GM12878 (cell line): ENCODE results near the gene LSP1. TPM values are rescaled to one million over a fixed set of nuclear protein-coding genes. Genes with fewer than 3 reads are reported as not detected.

Experiments
- ATAC-seq: fragments of 200-7000 bp; cut with Tn5 transposase; 3 replicates; pipeline ENCODE4 v1.9.1; 2020; ENCODE audit warnings: mild to moderate bottlenecking, moderate library complexity
- BruUV-seq: library from RNA; stranded (reverse); fragments of 400-500 nt; replicated peaks from 2 replicates; lab custom pipeline; 2021; lab: Mats Ljungman, UMichigan
- CTCF ChIA-PET: fragments of 300-600 bp; sonication (Branson Sonifier 250); formaldehyde crosslinking; extraction: SDS; loops from one replicate; lab custom pipeline; 2021; ENCODE audit warnings: inconsistent platforms; lab: Yijun Ruan, JAX
- POLR2A ChIA-PET: fragments of 350-600 bp; formaldehyde crosslinking; extraction: SDS; loops from one replicate; lab custom pipeline; 2021; ENCODE audit warnings: inconsistent platforms; lab: Charles Lee
- RAD21 ChIA-PET: fragments of 300-600 bp; sonication (Branson Sonifier 250); formaldehyde crosslinking; loops from one replicate; lab custom pipeline; 2023; ENCODE audit warnings: antibody characterized with exemption; ENCODE audit not compliant: unreplicated experiment; lab: Charles Lee
- SMC1A ChIA-PET: fragments of 300-600 bp; sonication (Branson Sonifier 250); formaldehyde crosslinking; loops from one replicate; lab custom pipeline; 2023; ENCODE audit not compliant: unreplicated experiment, uncharacterized antibody; lab: Charles Lee
- DNase-seq: peaks from one replicate; pipeline ENCODE4 v3.0.0-alpha.2; 2011; ENCODE audit warnings: low read depth, low spot score
- FAIRE-seq: peaks from 3 replicates; lab custom pipeline; 2011; peaks lifted over from hg19 to GRCh38; lab: Jason Lieb, UNC
- H2AFZ ChIP-seq: 2 replicates; pipeline ENCODE4 v1.6.0; 2011; ENCODE audit warnings: low read depth, low read length, control low read depth; ENCODE audit not compliant: control insufficient read depth
- H3K27ac ChIP-seq: 2 replicates; pipeline ENCODE4 v1.5.1; 2011; ENCODE audit warnings: control low read depth; ENCODE audit not compliant: control insufficient read depth, insufficient read depth
- H3K27me3 ChIP-seq, 2 experiments: replicated peaks in 1 of 2; 2 replicates each; pipeline versions ENCODE4 v1.6.0 to v1.6.1; 2011; ENCODE audit warnings: low read length in 1 of 2; ENCODE audit not compliant: control insufficient read depth in 2 of 2, insufficient read depth in 2 of 2
- H3K36me3 ChIP-seq, 2 experiments: 2 replicates each; pipeline ENCODE4 v1.5.1; 2011; ENCODE audit warnings: low read length in 1 of 2; ENCODE audit not compliant: control insufficient read depth in 2 of 2, insufficient read depth in 2 of 2
- H3K4me1 ChIP-seq: 2 replicates; pipeline ENCODE4 v1.6.1; 2011; ENCODE audit warnings: mild to moderate bottlenecking, low read length, moderate library complexity, mixed read lengths; ENCODE audit not compliant: control insufficient read depth, insufficient read depth
- H3K4me2 ChIP-seq: 2 replicates; pipeline ENCODE4 v1.6.0; 2011; ENCODE audit warnings: control low read depth; ENCODE audit not compliant: control insufficient read depth, insufficient read depth
- H3K4me3 ChIP-seq: fragments of 200-600 bp; sonication (generic); 2 replicates; pipeline ENCODE4 v1.5.1; 2016
- H3K79me2 ChIP-seq: 2 replicates; pipeline ENCODE4 v1.6.0; 2011; ENCODE audit warnings: low read length; ENCODE audit not compliant: control insufficient read depth, insufficient read depth
- H3K9ac ChIP-seq: 2 replicates; pipeline ENCODE4 v1.8.0; 2011; ENCODE audit warnings: low read length, control low read depth, mixed read lengths; ENCODE audit not compliant: control insufficient read depth, insufficient read depth
- H3K9me3 ChIP-seq: replicated peaks from 3 replicates; pipeline ENCODE4 v1.5.1; 2011; ENCODE audit warnings: mild to moderate bottlenecking, low read length; ENCODE audit not compliant: control insufficient read depth, insufficient read depth
- H4K20me1 ChIP-seq: 2 replicates; pipeline ENCODE4 v1.6.0; 2011; ENCODE audit not compliant: control insufficient read depth, insufficient read depth
- CHD4 ChIP-seq: fragments of 200-600 bp; sonication (generic); IDR thresholded peaks from 2 replicates; pipeline ENCODE4 v1.6.1; 2016; ENCODE audit warnings: mild to moderate bottlenecking
- EP300 ChIP-seq, 2 experiments: fragments of 150-350 bp in 1 of 2; IDR thresholded peaks; 2 replicates each; pipeline ENCODE4 v1.6.1; 2011 to 2012; ENCODE audit warnings: low read depth in 2 of 2, low read length in 2 of 2, borderline replicate concordance in 1 of 2, improper control_type of control experiment in 1 of 2, inconsistent platforms in 1 of 2; ENCODE audit not compliant: control insufficient read depth in 1 of 2
- HSF1 ChIP-seq: fragments of 150-350 bp; IDR thresholded peaks from 2 replicates; pipeline ENCODE4 v1.6.1; 2014; ENCODE audit warnings: mild to moderate bottlenecking, low read depth, low read length
- MTA3 ChIP-seq: IDR thresholded peaks from 2 replicates; pipeline ENCODE4 v1.6.1; 2012; ENCODE audit warnings: low read length, inconsistent platforms, borderline replicate concordance
- POLR2AphosphoS5 ChIP-seq: IDR thresholded peaks from 2 replicates; pipeline ENCODE4 v1.6.1; 2011; ENCODE audit warnings: mild to moderate bottlenecking, low read length, inconsistent platforms
- SMARCA5 ChIP-seq: fragments of 450-650 bp; IDR thresholded peaks from 2 replicates; pipeline ENCODE4 v1.6.1; 2017; ENCODE audit warnings: mild to moderate bottlenecking
- WGBS: methylation state at CpG from one replicate; pipeline ENCODE4 v1.1.6; 2016; ENCODE audit warnings: low lambda C conversion rate; ENCODE audit not compliant: insufficient replicate concordance, insufficient coverage; ENCODE audit errors: missing lambda C conversion rate; 5-methylcytosine and 5-hydroxymethylcytosine counted together
- in situ Hi-C: fragments of 300-500 bp; cut with MboI; formaldehyde crosslinking; loops from 9 replicates; pipeline ENCODE4 v1.14.3; 2018; ENCODE audit warnings: mixed read lengths
- intact Hi-C: fragments of 100-400 bp; cut with micrococcal nuclease; formaldehyde crosslinking; loops from one replicate; pipeline ENCODE4 v1.14.2; 2022; ENCODE audit not compliant: unreplicated experiment
- polyA plus RNA-seq, 11 experiments: library from polyadenylated mRNA; depleted of rRNA in 4 of 11; unstranded in 6 of 11; stranded (reverse) in 5 of 11; fragments of >200 nt; fragmentation: Nextera tagmentation in 4 of 11; fragmentation: Illumina TruSeq in 1 of 11; extraction: Ambion mirVana in 4 of 11; extraction: Trizol in 1 of 11; gene quantifications; 1 replicate in 1 of 11; 2 replicates in 10 of 11; pipeline versions ENCODE4 v1.2.1 to v1.2.3, GENCODE V29; 2011 to 2016; ENCODE audit warnings: inconsistent platforms in 2 of 11, missing spikeins in 2 of 11, low read depth in 1 of 11
- total RNA-seq, 4 experiments: library from RNA; depleted of rRNA in 3 of 4; stranded (reverse); fragments of >200 nt in 3 of 4; fragmentation: Illumina TruSeq in 1 of 4; extraction: Trizol in 1 of 4; gene quantifications; 2 replicates each; pipeline versions ENCODE4 v1.2.1 to v1.2.3, GENCODE V29; 2013 to 2021

Gene LSP1
- total and polyA plus RNA-seq, 10 of the 15 experiments (the other 5 are each of a cell fraction or from before 2014, with no cell fraction given): 19.2 to 488 (median 369) TPM

DNA sequence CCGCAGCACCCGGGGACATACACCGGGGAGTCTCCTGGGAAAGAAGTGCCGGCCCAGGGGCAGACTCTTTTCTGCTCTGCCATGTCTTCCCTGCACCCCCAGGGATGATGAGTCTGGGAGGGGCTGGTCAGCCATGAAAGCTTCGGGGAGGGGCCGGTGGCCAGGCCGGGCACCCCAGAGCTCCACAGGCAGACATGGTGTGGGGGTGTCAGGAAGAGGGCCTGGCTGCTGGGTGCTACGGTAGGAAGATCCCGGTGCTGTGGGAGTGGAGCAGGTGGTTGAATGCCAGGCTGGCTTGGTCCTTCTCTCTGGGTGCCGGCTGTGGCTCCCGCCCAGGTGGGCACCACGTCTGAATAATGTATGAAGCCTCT lies 17.4 kb downstream of the LSP1 start:
- ATAC-seq (no peak), FAIRE-seq (no peak), DNase-seq (no peak)
- no peak overlapping the region for H3K4me3 ChIP-seq
- no peak overlapping the region for H2AFZ ChIP-seq
- no peaks in the 10 kb centered on the region for H3K9me3 ChIP-seq
- peaks cover 0 to 5% of the 10 kb centered on the region in 2 experiments; a peak in 3 of 4 replicates for H3K36me3 ChIP-seq
- CTCF ChIA-PET: interaction anchor here (0.7 to 1.8 kb wide), 2 partner anchors 12 to 32 kb away, joined by 3 to 5 read pairs; partner anchors contain the start of gene TNNI2
- RAD21 ChIA-PET: no interaction called here
- peaks cover 2% of the 10 kb centered on the region for H3K79me2 ChIP-seq
- no peaks in the 10 kb centered on the region; the same call in 1 of the 2 replicates for H4K20me1 ChIP-seq
- H3K4me1 ChIP-seq: no peaks in the 10 kb centered on the region
- no TSS peak for BruUV-seq
- intact Hi-C loops: no loop called here
- H3K27ac ChIP-seq: no peak overlapping the region
- no peak overlapping the region for H3K4me2 ChIP-seq
- H3K9ac ChIP-seq: no peak overlapping the region
- H3K27me3 ChIP-seq: no peaks in the 10 kb centered on the region
- POLR2A ChIA-PET: interaction anchor here (1.5 kb wide), 1 partner anchor 12 kb away, joined by 3 read pairs; no protein-coding TSS in a partner anchor
- 79% methylated on average over 12 of the region's 12 CpGs for WGBS
- SMC1A ChIA-PET: no interaction called here
- TF ChIP-seq POLR2AphosphoS5 (peak; percentile 45), MTA3 (no peak)
- TF ChIP-seq, all 136 proteins: peak for 1
- in situ Hi-C loops: no loop called here

GRCh38 chr11:1870721-1871466 lies 18.0 kb downstream of the LSP1 start:
- in situ Hi-C loops (no loop called here), intact Hi-C loops (no loop called here)
- no peak for DNase-seq
- Histone ChIP-seq H3K4me3 (no peak overlapping the region), H4K20me1 (no peaks in the 10 kb centered on the region; the same call in 1 of the 2 replicates), H3K9me3 (no peaks in the 10 kb centered on the region), H3K9ac (no peak overlapping the region), H3K27me3 (no peaks in the 10 kb centered on the region), H2AFZ (no peak overlapping the region), H3K36me3 (peaks cover 0 to 6% of the 10 kb centered on the region in 2 experiments; a peak in 3 of 4 replicates), H3K79me2 (peaks cover 2% of the 10 kb centered on the region), H3K27ac (no peak overlapping the region), H3K4me1 (no peaks in the 10 kb centered on the region), H3K4me2 (no peak overlapping the region)
- CTCF ChIA-PET: interaction anchor here (1.8 kb wide), 1 partner anchor 12 kb away, joined by 5 read pairs; no protein-coding TSS in a partner anchor
- SMC1A ChIA-PET: no interaction called here
- 81% methylated on average over 40 of the region's 50 CpGs for WGBS
- ATAC-seq: no peak
- no peak for FAIRE-seq
- TF ChIP-seq EP300 (IDR thresholded peaks at IDR 0.05; ENCODE audit: borderline replicate concordance in 1 of 2, control insufficient read depth in 1 of 2, low read depth in 2 of 2, low read length in 2 of 2) (no peak), CHD4 (no peak), MTA3 (no peak), HSF1 (no peak), SMARCA5 (no peak)
- no TSS peak for BruUV-seq
- POLR2A ChIA-PET: interaction anchor here (1.5 kb wide), 1 partner anchor 11 kb away, joined by 3 read pairs; no protein-coding TSS in a partner anchor
- RAD21 ChIA-PET: no interaction called here
